HG02610 (cell line): Measurements from ENCODE around the gene FAM81A.
A peak's percentile ranks its signal among the peaks of the same experiment; 100 is the strongest.
"Not testable (repeated sequence)": the region's sequence is repeated elsewhere in the genome, so short reads cannot be mapped to it uniquely, and the experiment has no call there.

Experiments used
- ATAC-seq: cut with Tn5 transposase; IDR thresholded peaks from one replicate; pipeline ENCODE4 v1.9.1; 2021; ENCODE audit warnings: mild to moderate bottlenecking, moderate library complexity; ENCODE audit not compliant: unreplicated experiment

The FAM81A gene

DNA sequence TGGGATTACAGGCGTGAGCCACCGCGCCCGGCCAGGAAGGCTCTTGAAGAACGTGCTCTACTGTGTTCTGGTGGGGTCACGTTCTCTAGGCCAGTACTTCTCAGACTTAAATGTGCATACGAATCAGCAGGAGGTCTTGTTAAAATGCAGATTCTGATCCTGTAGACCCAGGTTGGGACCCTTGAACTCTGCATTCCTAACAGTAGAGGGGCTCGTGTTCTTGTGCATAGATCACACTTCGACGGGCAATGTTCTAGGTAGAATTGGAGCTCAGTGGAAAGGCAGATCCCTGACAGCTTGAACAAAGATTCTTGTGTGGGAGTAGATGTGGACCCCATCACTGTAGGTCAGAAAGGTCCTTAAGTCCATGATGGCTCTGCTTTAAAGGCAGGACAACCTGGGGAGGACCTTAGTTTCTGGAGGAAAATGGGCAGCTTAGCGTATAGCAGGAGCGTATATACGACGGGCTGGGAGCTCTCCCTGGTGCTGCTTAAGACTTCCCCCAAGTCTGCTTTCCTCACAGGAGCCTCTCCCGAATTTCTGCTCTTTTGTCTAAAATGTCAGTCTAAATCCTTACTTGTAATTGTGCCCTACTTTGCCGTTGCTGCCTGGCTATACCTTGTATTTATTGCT, 16.9 kb upstream of the FAM81A start:
- ATAC-seq: no peak

GRCh38 chr15:59424616-59425015, 13.4 kb upstream of the FAM81A start:
- ATAC-seq: peak; percentile 41

DNA sequence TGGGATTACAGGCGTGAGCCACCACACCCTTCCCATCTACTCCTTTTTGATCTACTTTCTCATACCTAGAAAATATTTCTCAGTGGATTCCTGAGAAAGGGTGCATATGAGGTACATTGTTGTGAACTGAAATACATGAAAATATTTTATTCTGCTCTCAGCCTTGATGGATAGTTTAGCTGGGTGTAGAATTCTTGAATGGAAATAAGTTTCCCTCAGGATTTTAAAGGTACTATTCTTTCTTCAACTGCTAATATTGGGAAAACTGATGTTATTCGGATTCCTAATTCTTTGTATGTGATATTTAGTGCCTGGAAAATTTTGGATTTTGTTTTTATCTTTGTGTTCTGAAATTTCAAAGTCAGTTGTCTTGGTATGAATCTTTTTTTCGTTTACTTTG, 9.1 kb upstream of the FAM81A start:
- ATAC-seq: not testable (repeated sequence)

GRCh38 chr15:59432389-59432788, 5.6 kb upstream of the FAM81A start:
- no peak for ATAC-seq

- ATAC-seq: no peak
Observed at GRCh38 chr15:59434481-59434880, 3.5 kb upstream of the FAM81A start.

- no peak for ATAC-seq
Observed at GRCh38 chr15:59436774-59437141, 1.2 kb upstream of the FAM81A start.

DNA sequence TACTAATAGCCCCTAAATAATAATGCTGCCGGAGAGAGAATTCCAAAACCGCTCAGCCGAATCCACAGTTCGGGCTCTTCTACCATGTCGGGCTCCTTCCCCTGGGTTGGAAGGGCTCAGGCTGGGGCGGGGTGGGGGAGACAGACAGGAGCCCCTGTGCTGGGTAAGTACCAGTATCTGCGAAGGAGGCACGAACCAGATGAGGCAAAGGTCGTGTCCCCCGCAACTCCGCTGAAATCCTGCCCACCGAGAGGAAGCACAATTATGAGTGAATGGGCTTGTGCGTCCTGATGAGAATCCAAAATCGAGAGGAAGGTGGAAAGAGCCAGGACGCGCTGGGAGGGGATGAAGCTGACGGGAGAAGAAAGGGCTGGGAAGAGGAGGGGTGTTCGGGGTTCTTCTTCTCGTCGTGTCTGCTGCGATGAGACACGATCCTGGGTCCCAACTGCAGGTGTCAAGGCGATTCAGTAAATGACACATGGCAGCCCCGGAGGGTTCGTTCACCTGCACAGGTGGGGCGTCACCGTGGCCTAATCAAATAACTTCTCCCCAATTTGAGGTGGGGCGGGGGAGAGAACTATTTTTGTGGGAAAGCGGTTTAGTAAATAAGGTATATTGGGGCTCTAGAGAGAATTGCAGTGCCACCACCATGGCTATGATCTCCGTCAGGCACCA, 707 bp upstream of the FAM81A start:
- no peak for ATAC-seq

- no peak for ATAC-seq
Observed at GRCh38 chr15:59438625-59439290, 772 bp downstream of the FAM81A start.

DNA sequence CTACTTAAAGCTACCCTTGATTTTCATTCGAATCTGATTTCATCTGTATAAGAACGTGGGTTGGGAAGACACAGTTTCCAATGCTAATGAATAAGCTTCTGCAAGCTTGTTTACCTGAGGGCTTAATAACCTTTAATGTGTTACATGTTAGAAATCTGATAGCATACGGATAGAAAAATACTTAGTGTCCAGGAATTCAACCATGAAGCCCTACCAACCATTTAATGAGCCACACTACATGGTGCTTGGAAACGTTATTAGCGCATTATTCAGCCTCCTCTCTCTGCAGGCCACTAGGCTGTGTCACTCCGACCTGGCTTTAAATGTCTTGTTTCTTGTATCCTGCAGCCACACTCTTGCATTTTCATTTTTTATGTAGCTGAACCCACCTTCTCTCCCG, 1.6 kb downstream of the FAM81A start:
- ATAC-seq: no peak

DNA sequence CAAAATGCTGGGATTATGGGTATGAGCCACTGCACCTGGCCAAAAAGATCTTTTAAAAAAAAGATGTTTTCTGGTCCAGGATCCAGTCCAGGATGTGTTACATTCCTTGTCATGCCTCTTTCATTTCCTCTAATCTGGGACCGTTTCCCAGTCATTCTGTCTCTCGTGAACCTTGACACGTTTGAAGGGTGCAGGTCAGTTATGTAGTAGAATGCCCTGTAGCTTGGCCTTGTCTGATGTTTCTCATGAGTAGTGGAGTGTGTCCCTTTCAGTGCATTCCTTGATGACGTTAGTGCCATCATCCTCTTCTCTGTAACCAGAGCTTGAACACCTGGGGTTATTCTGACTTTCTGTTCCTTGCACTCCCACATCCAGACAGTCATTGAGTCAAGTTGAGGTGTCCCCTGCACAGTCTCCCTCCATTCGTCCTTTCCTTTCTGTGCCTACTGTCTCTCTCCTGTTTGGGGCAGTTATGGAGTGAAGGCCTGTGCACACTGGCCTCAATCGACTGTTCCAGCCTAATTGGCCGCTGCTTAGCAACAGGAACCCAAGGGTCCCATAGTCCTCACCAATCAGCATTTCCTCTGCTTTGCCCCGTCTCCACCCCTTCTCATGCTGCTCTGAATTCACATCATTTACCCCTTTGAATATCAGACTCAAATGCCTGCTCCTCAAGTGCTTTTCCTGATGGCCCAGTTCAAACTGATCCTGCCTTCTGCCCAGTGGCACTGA, 5.5 kb downstream of the FAM81A start:
- ATAC-seq: peak; percentile 68

GRCh38 chr15:59444081-59444835, 6.3 kb downstream of the FAM81A start:
- ATAC-seq: no peak

DNA sequence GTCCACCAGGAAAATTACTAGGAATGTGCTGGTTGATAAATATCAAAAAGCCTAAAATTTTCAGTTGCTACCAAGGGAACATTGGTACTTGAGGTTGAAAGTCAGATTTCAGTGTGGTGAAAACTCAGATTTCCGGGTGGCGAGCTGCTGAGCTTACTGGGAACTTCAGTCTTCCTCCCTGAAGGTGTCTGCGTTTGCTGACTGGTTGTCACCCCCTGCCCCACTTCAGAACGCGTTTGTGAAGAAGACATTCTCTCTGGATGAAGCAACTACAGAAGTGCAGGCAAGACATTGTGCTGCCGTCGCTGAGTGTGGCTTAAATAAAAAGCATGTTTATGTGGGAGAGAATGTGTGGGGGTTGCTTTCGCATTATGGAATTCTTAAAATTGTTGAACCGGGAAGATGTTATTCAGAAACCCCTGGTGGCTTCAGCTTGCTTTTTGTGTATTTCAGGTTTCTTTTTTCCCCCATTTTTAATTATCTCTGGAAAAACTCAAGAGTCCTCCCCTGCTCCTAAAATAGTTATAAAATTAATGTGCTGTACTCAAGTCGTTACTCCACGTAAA, 7.1 kb downstream of the FAM81A start:
- no peak for ATAC-seq

DNA sequence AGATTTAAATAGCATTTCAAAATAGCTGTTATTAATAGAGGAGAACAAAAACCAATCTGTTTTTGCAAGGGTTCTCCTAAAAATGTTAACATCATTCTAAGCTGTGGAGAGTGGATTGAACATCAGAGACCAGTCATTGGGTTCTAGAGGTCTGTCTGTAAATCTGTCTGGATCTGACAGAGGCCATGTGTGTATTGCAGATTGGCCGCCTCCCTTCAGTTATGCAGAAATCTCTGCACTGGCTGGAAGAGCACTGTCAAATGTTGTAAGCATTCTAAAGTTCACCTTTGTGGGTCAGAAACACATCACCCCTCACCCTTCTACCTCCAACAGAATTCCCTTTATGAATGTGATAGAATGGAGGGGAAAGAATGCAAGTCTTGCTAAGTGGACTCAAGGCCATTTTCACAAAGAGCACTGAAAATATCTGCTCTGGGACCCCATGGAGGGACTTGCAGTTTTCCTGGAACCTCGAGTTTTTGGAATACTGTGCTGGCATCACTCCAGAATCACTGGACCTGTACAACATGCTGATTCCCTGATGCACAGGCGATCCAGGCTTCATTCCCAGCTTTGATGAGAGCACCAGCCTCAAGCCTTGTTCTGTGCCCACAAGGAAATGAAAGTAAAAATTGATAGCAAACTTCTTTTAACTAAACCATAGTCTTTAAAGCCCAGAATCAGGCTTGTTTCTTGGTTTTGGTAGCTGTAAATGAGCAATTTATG, 8.4 kb downstream of the FAM81A start:
- no peak for ATAC-seq

DNA sequence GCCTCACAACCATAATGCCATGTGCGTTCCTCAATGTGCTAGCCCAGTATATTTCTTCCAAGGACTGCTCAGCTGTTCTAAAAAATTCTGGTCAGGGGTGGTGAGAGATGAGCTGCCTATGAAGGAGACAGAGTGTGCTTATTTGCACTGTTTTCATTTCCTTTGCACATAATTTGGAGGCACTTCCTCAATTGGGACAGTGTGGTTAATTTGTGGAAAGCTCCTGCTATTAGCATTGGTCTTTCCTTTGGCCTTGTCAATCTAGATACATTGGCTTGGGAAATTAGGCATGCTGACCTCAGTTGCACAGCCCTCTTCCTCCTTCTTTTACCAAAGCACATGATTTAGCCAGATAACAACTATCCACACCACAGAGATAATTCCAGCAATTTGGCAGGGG, 9.4 kb downstream of the FAM81A start:
- no peak for ATAC-seq

- no peak for ATAC-seq
Observed at GRCh38 chr15:59448871-59449270, 10.9 kb downstream of the FAM81A start.

- ATAC-seq: no peak
Observed at GRCh38 chr15:59453474-59454215, 15.7 kb downstream of the FAM81A start.

DNA sequence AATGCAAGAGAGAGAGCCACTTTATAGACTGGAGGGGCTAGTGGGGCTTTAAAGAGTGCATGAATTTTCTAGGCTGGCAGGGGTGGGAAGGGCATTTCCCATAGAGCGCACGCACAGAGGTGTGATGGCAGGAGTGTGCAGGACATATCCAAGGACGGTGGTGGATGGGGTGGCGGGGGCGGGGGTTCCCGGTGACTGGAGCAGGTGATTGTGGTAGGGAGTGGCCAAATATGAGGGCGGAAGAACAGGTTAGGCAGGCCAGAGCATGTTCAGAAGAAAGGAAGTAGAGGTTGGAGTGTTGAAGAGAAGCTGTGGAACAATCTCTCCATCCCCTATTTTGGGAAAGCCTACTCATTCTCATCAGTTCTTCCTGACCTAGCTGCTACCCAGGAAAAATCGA, 18.1 kb downstream of the FAM81A start:
- ATAC-seq: no peak

DNA sequence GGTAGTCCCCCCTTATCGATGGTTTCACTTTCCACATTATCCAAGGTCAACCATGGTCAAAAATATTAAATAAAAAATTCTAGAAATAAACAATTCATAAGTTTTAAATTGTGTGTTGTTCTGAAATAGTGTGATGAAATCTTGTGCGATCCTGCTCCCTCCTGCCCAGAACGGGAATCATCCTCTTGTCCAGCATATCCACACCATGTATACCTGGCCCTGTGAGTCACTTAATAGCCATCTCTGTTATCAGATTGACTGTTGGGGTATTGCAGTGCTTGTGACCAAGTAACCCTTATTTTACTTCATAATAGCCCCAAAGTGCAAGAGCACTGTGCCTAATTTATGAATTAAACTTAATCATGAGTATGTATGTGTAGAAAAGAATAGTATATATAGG, 19.1 kb downstream of the FAM81A start:
- ATAC-seq: no peak

DNA sequence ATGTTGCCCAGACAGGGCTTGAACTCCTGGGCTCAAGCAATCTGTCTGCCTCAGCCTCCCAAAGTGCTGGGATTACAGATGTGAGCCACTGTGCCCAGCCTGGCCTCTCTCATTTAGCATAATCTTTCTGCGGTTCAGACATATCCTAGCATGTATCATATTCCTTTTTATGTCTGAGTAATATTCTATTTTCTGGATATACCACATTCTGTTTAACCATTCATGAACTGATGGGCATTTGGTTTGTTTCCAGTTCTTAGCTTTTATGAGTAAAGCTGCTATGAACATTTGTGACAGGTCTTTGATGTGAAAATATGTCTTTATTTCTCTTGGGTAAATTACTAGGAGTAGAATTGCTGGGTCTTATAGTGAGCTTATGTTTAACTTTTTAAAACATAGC, 23.5 kb downstream of the FAM81A start:
- ATAC-seq: no peak
